GM18511 (cell line): ENCODE measurements around the gene PLEKHJ1.
"Not testable (repeated sequence)": the region's sequence is repeated elsewhere in the genome, so short reads cannot be mapped to it uniquely, and the experiment has no call there.

Experiments used
- ATAC-seq: cut with Tn5 transposase; IDR thresholded peaks from one replicate; pipeline ENCODE4 v1.9.1; 2021; ENCODE audit warnings: mild to moderate bottlenecking, moderate library complexity; ENCODE audit not compliant: unreplicated experiment

The PLEKHJ1 gene, protein sequence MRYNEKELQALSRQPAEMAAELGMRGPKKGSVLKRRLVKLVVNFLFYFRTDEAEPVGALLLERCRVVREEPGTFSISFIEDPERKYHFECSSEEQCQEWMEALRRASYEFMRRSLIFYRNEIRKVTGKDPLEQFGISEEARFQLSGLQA

DNA sequence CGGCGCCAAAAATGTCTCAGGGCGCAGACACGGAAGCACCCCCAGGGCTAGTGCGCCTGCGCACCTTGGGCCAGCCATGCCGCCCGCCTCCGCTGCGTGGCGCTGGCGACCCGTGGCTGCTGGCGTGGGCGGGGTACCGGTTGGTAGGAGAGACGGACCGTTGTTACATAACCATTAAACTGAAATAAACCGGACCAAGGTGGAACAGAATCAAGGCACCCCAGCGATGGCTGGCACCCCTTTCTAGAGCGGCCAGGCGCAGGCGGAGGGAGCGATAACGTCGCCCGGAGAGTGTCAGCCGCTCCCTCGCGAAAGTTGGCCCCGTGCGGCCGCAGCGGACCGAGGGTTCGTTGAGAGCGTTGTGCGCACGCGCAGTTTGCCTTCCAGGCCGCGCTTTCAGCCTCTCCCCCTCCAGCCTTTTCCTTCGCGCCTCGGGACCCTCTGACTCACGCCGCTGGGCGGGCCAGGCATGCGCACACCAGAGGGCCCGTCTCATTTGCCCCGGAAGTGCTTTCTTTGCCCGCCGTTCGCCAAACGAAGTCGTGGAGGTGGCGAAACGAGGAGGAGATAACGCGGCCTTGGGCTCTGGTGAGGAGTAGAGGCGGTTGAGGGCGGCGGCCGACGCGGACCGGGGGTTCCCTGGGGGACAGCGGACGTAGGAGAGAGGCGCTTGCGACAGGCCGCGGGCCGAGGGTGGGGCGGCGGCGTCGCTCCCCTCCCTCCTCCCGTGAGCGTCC is at the start of gene PLEKHJ1, which contains the start of gene SF3A2:
TSS of gene PLEKHJ1 (minus strand) at position 16 of the 737 bp plus-strand sequence. CDS start 81 bp downstream, outside the sequence.
TSS of gene SF3A2 (plus strand) at position 511 of the 737 bp plus-strand sequence. CDS start 6,595 bp downstream, outside the sequence.
- ATAC-seq, result peak; percentile 75

DNA sequence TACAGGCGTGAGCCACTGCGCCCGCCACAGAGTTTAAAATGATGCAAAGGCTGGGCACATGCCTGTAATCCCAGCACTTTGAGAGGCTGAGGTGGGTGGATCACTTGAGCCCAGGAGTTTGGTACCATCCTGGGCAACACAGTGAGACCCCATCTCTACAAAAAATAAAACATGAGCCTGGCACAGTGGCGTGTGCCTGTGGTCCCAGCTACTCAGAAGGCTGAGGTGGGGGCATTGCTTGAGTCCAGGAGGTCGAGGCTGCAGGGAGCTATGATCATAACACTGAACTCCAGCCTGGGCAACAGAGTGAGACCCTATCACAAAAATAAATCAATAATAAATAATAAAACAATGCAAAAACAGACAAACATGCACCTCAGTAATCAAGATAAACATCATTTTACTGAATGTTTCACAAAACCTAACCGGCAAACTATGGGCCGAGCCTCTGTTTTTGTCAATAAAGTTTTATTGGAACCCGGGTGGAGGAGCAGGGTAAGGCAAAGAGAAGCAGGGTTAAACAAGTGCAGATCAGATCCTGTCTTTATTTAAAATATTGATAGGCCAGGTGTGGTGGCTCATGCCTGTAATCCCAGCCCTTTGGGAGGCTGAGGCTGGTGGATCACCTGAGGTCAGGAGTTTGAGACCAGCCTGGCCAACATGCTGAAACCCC is 47.8 kb upstream of the PLEKHJ1 start:
- ATAC-seq, result no peak

DNA sequence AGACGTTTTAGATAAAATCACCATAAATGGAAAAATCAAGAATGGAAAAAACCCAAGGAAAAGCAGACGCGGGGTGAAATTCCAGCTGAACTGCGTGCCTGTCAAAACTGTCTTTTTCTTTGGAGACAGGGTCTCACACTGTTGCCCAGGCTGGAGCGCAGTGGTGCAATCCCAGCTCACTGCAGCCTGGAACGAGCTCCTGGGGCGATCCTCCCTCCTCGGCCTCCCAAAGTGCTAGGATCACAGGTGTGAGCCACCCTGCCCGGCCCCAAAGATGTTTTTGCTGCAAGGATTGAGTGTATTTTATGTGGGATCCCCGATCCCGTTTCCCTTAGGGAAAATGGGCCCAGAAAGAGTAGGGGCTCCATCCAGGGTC is 46.7 kb upstream of the PLEKHJ1 start:
- ATAC-seq, result no peak

DNA sequence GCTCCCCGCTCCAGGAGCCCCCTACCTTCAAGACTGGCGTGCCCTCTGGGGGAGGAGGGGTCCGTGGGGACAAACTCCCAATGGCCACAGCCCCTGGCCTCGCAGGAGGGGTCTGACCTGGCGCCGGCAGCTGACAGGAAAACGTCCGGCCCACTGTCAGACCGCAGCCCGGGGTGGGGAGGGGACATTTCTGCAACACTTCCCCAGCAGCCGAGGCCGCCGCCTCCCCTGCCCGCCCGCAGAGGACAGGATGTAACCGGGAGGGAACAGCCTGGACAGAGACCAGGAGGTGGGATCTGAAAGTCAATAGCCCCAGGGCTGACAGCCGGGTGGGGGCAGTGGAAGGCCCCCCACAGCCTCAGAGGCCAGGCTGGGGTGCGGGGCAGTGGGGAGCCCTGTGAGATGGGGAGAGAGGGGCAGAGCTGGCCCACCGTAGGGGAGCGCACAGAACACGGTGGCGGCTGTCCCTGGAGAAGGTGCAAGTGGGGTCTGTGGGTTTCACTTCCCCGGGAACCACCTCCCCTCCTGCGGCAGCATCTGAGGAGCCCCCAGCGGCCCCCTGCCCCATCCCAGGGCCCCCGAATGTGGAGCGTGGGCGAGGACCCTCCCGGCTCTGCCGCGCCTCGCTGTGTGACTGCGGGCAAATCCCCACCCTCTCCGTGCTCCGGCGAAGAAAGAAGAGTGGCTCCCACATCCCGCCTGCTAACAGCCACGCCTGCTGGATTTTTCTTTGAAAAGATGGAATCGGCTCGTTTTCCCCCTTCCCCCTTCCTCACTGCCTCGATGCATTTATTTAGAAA is 46.1 kb upstream of the PLEKHJ1 start, which contains the start of gene PEAK3:
TSS of gene PEAK3 (minus strand) at position 114 of the 800 bp plus-strand sequence. CDS start 1,244 bp downstream, outside the sequence.
- no peak for ATAC-seq

DNA sequence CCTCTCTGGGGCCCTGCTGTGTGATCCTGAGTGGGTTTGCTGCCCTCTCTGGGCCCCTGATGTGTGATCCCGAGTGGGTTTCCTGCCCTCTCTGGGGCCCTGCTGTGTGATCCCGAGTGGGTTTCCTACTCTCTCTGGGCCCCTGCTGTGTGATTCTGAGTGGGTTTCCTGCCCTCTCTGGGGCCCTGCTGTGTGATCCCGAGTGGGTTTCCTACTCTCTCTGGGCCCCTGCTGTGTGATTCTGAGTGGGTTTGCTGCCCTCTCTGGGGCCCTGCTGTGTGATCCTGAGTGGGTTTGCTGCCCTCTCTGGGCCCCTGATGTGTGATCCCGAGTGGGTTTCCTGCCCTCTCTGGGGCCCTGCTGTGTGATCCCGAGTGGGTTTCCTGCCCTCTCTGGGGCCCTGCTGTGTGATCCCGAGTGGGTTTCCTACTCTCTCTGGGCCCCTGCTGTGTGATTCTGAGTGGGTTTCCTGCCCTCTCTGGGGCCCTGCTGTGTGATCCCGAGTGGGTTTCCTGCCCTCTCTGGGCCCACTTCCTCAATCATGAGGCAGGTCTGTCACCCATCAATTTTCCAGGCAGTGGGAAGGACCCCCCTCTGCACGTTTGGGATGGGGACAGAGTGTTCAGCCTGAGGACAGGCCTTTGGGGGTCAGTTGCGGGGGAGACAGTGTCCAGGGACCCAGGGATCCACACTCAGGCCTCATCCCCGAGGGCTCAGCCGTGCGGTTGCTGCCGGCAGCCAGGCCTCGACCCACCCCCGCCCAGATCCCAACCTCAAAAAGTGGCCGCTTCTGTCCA is 45.3 kb upstream of the PLEKHJ1 start:
- ATAC-seq, result not testable (repeated sequence)

DNA sequence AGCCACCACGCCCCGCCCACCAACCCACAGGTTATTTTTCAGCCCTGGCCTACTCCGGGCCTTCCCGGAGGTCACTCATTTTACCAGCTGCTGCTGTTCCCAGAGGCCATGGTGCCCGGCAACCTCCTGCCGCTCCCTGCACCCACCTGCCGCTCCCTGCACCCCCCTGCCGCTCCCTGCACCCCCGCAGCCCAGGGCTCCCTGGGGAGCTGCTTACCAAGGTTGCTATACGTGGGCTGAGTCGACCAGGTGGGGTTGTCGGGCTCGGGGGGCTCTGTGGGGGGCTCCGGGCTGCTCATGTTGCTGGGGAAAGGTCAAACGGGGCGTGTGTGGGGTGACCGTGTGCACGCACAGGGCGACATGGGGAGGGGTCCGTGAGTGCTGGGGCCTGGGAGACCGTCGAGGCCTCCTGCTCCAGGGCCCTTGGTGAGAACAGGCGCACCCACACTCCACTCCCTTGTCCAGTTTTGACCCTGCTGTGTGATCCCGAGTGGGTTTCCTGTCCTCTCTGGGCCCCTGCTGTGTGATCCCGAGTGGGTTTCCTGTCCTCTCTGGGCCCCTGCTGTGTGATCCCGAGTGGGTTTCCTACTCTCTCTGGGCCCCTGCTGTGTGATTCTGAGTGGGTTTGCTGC is 44.6 kb upstream of the PLEKHJ1 start:
- ATAC-seq, result no peak

DNA sequence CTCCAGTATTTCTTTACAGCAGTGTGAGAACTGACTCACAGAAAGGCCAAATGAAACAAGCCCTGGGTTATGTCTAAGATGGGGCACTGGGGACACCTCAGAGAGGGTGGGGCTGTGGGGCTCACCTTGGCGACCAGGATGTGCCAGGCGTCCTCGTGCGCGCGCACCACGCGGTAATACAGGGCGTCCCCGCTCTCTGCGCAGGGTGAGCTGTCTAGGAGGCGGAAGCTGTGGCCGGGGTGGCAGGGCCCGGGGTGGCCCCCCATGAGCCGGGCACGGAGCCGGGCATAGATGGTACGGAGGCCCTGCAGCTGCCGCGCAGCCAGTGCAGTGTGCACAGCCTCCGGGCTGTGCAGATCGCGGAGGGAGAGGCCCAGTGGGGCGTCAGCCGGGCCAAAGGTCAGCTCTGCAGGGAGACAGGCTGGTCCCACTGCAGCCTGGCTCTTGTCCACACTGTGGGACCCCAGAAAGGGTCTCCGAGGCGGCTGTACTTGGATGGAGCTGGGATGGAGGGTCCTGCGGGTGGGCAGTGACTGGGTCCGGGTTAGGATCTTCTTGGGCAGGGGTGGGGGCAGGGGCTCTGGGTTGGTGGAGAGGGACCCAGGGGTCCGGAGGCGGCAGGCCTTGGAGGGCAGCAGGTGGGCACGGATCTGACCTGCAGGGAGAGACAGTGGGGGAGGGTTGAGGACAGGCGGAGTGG is 42.5 kb upstream of the PLEKHJ1 start:
- no peak for ATAC-seq

DNA sequence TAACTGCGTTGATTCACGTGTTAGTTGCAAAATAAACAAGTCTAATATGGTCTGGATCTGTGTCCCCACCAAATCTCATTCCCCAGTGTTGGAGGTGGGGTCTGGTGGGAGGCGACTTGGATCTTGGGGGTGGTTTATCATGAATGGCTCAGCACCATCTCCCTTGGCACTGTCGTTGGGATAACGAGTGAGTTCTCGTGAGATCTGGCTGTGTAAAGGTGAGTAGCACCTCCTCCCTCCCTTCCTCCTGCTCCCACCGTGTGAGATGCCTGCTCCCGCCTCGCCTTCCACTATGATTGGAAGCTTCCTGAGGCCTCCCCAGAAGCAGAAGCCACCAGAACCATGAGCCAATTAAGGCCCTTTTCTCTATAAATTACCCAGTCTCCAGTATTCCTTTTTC is 41.0 kb upstream of the PLEKHJ1 start:
- ATAC-seq, result no peak

DNA sequence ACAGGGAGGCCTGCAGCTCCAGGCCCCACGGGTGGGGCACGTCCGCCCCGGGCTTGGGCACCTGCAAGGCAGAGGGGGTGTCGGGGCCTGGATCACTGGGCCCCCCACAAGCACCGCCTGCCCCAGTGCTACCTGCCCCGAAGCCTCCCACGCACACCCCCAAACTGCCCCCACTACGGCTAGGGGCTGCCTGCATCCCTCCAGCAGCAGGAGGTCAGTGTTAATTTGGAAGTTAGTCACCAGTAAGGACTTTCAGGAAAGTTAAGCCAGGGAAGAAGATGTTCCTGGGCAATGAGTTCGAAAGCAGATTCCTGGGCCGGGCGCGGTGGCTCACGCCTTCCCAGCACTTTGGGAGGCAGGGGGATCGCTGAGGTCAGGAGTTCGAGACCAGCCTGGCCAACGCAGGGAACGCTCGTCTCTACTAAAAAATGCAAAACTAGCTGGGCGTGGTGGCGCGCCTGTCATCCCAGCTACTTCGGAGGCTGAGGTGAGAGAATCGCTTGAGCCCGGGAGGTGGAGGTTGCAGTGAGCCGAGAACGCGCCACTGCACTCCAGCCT is 40.4 kb upstream of the PLEKHJ1 start:
- no peak for ATAC-seq

DNA sequence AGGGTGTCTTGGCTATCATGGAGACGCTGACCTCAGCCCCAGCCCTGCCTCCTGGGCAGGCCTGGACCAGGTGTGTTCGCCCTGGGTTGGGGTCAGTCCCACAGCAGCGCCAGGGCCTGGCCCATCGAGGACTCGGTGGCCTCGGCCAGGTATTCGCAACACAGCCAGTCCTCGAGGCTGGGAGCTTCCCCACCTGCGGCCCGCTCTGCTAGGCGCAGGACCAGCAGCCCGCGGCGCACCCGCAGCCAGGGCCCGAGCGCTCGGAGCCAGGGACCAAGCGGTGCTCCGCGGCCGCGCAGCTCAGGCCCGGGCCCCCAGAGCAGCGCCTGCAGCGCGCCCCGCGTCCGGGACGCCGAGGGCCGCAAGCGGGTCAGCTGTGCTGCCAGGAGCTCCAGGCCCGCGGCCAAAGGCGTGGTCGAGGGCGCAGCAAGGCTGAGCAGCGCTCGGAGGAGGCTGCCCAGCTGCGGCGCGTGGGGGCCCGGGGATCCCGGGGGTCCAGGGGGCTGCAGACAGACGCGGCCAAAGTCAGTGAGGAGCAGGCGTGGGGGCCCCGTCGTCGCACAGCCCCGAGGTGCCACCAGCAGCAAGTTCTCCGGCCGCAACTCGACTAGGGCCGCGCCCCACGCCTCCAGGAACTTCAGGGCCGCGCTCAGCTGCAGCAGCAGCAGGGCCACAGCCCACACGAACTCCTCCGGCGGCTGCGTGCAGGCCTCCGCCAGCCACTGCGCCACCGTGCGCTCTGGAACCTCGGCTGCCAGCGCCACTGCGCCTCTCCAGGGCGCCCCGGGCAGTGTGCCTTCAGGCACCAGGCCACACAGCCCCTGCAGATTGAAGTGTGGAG is 39.7 kb upstream of the PLEKHJ1 start:
- no peak for ATAC-seq

DNA sequence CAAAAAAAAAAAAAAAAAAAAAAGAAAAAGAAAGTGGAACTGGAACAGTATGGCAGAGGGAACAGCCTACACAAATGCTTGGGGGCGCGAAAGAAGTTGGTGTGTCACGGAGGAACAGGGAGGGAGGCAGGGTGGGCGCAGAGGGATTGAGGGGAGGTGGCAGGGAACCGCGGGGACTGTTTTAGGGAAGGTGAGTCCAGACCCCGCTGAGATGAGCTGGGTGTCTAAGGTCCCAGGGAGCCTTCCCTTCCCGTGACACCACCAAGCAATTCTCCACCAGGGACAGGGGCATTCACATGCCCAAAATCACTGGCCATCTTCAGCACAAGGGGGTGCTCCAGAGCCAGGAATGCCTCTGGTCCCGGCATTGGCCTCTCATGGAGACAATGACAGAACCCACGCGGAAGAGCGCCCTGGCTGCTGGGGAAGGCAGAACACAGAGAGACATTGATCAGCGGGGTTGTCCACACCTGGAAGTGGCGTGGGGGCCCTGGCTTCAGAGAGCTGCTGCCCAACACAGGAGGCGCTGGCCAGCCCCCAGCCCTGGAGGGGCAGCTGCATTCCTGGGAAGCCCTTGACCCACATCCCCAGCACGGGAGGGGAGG is 38.9 kb upstream of the PLEKHJ1 start:
- ATAC-seq, result no peak

DNA sequence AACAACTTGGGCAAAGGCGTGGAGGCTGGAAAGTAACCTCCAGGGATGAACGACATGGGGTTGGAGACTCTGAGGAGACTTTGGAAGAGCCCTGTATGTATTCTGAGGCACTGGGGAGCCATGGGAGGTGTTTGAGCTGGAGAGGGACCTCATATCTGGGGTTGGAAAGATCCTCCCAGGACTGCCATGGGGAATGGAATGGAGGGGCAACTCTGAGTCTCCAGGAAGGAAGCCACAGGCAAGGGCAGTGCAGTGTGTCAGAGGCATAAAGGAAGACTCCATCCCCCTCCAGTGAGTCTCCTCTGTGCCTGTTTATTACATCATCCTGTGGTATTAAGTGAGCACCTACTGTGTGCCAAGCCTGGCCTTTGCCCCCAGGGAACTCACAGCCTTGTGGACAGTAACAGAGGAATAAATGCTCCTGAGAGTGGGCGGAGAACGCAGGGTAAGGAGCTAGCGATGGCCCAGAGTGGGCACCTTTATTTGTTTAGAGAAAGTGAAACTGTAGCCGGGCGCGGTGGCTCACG is 38.1 kb upstream of the PLEKHJ1 start:
- ATAC-seq, result no peak

DNA sequence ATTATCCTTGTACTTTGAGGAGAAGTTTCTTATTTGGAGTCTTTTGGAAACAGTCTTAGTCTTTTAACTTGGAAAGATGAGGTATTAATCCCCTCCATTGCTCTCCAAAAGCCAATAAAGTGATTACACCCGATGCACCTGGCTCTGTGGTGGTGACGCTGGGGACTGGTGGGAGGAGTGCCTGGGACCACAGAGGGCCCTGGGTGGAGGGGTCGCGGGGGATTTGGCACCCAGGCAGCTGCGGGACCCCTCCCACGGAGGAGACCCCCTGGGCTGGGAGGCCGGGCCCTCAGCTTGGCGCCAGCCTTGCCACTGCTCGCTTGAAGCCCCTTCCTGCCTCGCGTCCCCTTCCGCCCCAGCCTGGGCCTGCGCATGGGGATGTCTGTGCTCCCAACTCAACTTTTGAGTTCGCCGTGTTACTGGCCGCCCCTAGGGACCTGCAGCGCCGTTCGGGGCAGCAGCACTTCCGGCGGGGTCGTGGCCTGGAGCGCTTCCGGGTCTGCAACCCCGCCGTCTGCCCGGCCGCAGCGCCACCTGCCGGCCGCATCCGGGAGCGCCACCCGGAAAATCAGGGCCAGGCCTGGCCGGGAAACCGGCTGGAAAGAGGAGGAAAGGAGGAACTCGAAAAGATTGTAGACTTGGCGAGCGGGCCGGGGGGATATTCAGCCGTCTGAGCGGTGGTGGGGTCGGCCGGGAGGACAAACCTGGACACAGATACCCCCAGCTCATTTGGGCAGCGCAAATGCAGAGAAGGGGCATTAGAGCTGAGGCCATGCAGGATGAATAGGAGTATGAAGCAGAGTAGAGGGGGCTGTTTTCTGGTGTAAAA is 37.4 kb upstream of the PLEKHJ1 start:
- peak; percentile 33 for ATAC-seq

DNA sequence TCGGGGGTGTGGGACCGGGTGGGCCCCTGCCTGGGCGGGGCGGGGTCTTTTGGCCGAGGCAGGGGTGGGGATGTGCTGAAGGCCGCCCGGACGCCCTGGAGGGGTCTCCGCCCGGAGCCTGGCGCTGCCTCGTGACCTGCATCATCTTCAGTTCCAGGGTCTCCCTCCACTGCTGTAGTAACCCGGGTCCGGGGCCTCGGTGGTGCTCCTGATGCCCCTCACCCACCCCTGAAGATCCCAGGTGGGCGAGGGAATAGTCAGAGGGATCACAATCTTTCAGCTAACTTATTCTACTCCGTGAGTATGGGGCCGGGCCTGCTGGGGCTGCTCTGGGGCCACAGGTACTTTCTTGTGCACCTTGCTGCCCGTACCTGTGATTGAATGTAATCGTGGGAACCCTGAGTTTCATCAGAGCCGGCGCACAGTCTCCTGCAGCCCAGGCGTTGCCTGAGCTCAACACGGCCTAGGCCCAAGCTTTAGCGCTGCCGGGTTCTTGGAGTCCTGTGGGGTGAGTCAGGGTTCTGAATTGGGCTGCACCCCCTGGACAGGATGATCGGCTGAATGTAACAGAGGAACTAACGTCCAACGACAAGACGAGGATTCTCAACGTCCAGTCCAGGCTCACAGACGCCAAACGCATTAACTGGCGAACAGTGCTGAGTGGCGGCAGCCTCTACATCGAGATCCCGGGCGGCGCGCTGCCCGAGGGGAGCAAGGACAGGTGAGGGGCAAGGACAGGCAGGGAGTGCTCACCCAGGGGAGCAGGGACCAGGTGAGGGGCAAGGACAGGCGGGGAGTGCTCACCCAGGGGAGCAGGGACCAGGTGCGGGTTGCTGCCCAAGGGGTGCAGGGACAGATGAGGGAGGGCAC is 35.3 kb upstream of the PLEKHJ1 start:
- ATAC-seq, result no peak

DNA sequence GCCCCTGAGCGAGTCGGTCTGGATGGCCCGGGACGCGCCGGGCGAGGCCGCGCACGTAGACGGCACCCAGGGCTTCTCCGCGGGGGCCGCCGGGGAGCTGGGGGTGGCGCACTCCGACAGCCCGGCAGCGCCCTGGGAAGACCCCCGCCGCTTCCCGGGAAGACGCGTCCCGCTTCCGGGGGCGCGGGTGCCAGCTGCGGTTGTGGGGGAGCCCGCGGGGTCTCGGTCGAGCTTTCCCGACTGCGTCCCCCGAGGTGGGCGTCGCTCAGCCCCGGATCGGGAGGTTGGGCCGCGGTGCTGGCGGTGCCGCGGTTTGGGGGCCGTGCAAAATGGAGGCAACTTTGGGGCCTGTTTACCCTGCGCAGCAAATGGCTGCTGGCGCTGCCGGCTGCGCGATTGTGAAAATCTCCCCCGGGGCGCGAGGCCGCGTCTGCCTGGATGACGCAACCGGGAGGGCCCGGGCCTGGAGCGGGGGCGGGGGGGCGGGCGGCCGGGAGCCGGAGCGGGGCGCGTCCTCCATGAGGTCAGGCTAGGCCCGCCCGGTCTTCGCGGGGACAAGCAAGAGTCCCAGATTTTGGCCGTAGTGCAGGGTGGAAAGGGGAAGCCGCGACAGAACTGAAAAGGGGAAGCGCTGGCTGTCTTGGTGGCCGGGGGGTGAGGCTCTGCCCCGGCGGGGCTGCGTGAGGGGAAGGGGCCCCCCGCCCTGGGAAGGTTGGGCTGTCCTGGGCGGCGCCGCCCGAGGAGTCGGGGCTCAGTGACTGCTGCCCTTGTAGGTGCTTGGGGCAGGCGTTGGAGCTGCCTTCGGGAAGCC is 34.5 kb upstream of the PLEKHJ1 start:
- ATAC-seq, result no peak
